CD4-positive, alpha-beta T cell (primary cell): Measurements from ENCODE around the gene XPR1. TPM values are rescaled to one million over a fixed set of nuclear protein-coding genes. Genes with fewer than 3 reads are reported as not detected.

ENCODE experiments used
- ATAC-seq: fragments of 200-7000 bp; cut with Tn5 transposase; one replicate; pipeline ENCODE4 v1.10.0; 2022; ENCODE audit warnings: mild to moderate bottlenecking; ENCODE audit not compliant: poor library complexity
- CTCF ChIA-PET: fragments of 350-600 bp; sonication (Branson Sonifier 250); formaldehyde crosslinking; loops from one replicate; lab custom pipeline; 2021; ENCODE audit warnings: antibody characterized with exemption, inconsistent platforms; lab: Charles Lee
- POLR2A ChIA-PET: fragments of 350-600 bp; sonication (Branson Sonifier 250); formaldehyde crosslinking; loops from one replicate; lab custom pipeline; 2021; ENCODE audit warnings: antibody characterized with exemption, inconsistent platforms; lab: Charles Lee
- DNase-seq, 14 experiments: peaks; one replicate each; pipeline ENCODE4 v3.0.0-alpha.2; 2013 to 2020; ENCODE audit warnings: mixed read lengths in 2 of 14
- H3K27ac ChIP-seq, 2 donors: one replicate each; pipeline versions ENCODE4 v1.5.1 to v1.7.0; 2013; ENCODE audit warnings: low read length in 2 of 2, low read depth in 1 of 2, mild to moderate bottlenecking in 1 of 2
- H3K27me3 ChIP-seq, 2 experiments: 1 replicate in 1 of 2; 2 replicates in 1 of 2; pipeline versions ENCODE4 v1.6.1 to v1.7.0; 2013; ENCODE audit warnings: low read length in 2 of 2, control low read depth in 1 of 2, mild to moderate bottlenecking in 1 of 2, moderate library complexity in 1 of 2; ENCODE audit not compliant: insufficient read depth in 2 of 2, control insufficient read depth in 1 of 2
- H3K36me3 ChIP-seq: one replicate; pipeline ENCODE4 v1.6.1; 2013; ENCODE audit warnings: low read length, control low read depth; ENCODE audit not compliant: insufficient read depth
- H3K4me1 ChIP-seq: one replicate; pipeline ENCODE4 v1.6.1; 2013; ENCODE audit warnings: low read length, control low read depth; ENCODE audit not compliant: insufficient read depth
- H3K4me3 ChIP-seq: one replicate; pipeline ENCODE4 v1.5.1; 2013; ENCODE audit warnings: mild to moderate bottlenecking, low read length, moderate library complexity
- H3K9me3 ChIP-seq, 2 experiments: 1 replicate in 1 of 2; 2 replicates in 1 of 2; pipeline versions ENCODE4 v1.6.1 to v1.7.0; 2013; ENCODE audit warnings: low read length in 2 of 2, mild to moderate bottlenecking in 2 of 2, control low read depth in 1 of 2, moderate library complexity in 1 of 2; ENCODE audit not compliant: control insufficient read depth in 1 of 2, insufficient read depth in 1 of 2
- H3K27ac Mint-ChIP-seq: one replicate; pipeline ENCODE4 v1.8.0; 2020; ENCODE audit warnings: mixed read lengths
- H3K27me3 Mint-ChIP-seq: one replicate; pipeline ENCODE4 v1.8.0; 2021; ENCODE audit warnings: mixed read lengths
- H3K36me3 Mint-ChIP-seq: one replicate; pipeline ENCODE4 v1.8.0; 2021; ENCODE audit warnings: low read depth, mixed read lengths
- H3K4me1 Mint-ChIP-seq: one replicate; pipeline ENCODE4 v1.8.0; 2021; ENCODE audit warnings: low read depth, mixed read lengths
- H3K4me3 Mint-ChIP-seq: one replicate; pipeline ENCODE4 v1.8.0; 2020; ENCODE audit warnings: mild to moderate bottlenecking, mixed read lengths
- H3K9me3 Mint-ChIP-seq: one replicate; pipeline ENCODE4 v1.8.0; 2020; ENCODE audit warnings: mixed read lengths
- CTCF ChIP-seq: fragments of 200-600 bp; IDR thresholded peaks from one replicate; pipeline ENCODE4 v1.8.0; 2022; ENCODE audit warnings: antibody characterized with exemption, mild to moderate bottlenecking
- intact Hi-C, 2 experiments: fragments of 100-400 bp; cut with DNase I in 1 of 2; cut with micrococcal nuclease in 1 of 2; formaldehyde crosslinking; loops; one replicate each; pipeline versions ENCODE4 v1.15.1 to v1.9.0; 2023 to 2025; cut with DNase I, micrococcal nuclease
- total RNA-seq, 174 experiments: library from RNA in 2 of 174; stranded (reverse) in 2 of 174; gene quantifications; one replicate each; pipeline ENCODE4 v1.2.3 and lab custom pipeline; 2021 to 2026

The XPR1 gene
- total RNA-seq, 2 experiments from 2014 or later, result 13.7 TPM

- H3K27me3 Mint-ChIP-seq, result peaks cover 5% of the 10 kb centered on the region
- ChIA-PET POLR2A (no interaction called here), CTCF (no interaction called here)
- H3K9me3 Mint-ChIP-seq, result peaks cover 2% of the 10 kb centered on the region
- H3K4me3 ChIP-seq, result no peak overlapping the region
- DNase-seq (no peak), ATAC-seq (no peak)
- H3K4me1 Mint-ChIP-seq, result no peaks in the 10 kb centered on the region
- TF ChIP-seq CTCF, result no peak
- no peaks in the 10 kb centered on the region for H3K4me1 ChIP-seq
- no peaks in the 10 kb centered on the region for H3K27me3 ChIP-seq
- no peak overlapping the region for H3K27ac Mint-ChIP-seq
- H3K27ac ChIP-seq, result no peak overlapping the region
- peaks cover 0 to 5% of the 10 kb centered on the region in 2 experiments for H3K9me3 ChIP-seq
- no peaks in the 10 kb centered on the region for H3K36me3 Mint-ChIP-seq
- H3K4me3 Mint-ChIP-seq, result no peak overlapping the region
- intact Hi-C loops, result no loop called here
- no peaks in the 10 kb centered on the region for H3K36me3 ChIP-seq
These were observed 269.5 kb downstream of the XPR1 start for GRCh38 chr1:180901076-180901990.

GRCh38 chr1:180902541-180902940, 270.7 kb downstream of the XPR1 start:
- H3K36me3 Mint-ChIP-seq, result no peaks in the 10 kb centered on the region
- H3K9me3 Mint-ChIP-seq, result no peaks in the 10 kb centered on the region
- H3K36me3 ChIP-seq, result no peaks in the 10 kb centered on the region
- TF ChIP-seq CTCF, result no peak
- no peak overlapping the region for H3K27ac ChIP-seq
- H3K27ac Mint-ChIP-seq, result no peak overlapping the region
- no peak overlapping the region for H3K4me3 ChIP-seq
- no peak for DNase-seq
- H3K4me1 Mint-ChIP-seq, result no peaks in the 10 kb centered on the region
- H3K4me1 ChIP-seq, result no peaks in the 10 kb centered on the region
- peaks cover 0 to 7% of the 10 kb centered on the region in 2 experiments for H3K9me3 ChIP-seq
- intact Hi-C loops, result no loop called here
- POLR2A ChIA-PET, result no interaction called here
- H3K27me3 ChIP-seq, result no peaks in the 10 kb centered on the region
- CTCF ChIA-PET, result no interaction called here
- no peak overlapping the region for H3K4me3 Mint-ChIP-seq
- ATAC-seq, result no peak
- H3K27me3 Mint-ChIP-seq, result peaks cover 13% of the 10 kb centered on the region

GRCh38 chr1:180905927-180906326, 274.1 kb downstream of the XPR1 start:
- TF ChIP-seq CTCF, result no peak
- DNase-seq (no peak), ATAC-seq (no peak)
- H3K4me1 ChIP-seq, result no peaks in the 10 kb centered on the region
- peaks cover 37% of the 10 kb centered on the region for H3K27me3 Mint-ChIP-seq
- H3K36me3 Mint-ChIP-seq, result no peaks in the 10 kb centered on the region
- POLR2A ChIA-PET, result no interaction called here
- no peak overlapping the region for H3K27ac Mint-ChIP-seq
- intact Hi-C loops, result no loop called here
- no peaks in the 10 kb centered on the region for H3K36me3 ChIP-seq
- CTCF ChIA-PET, result no interaction called here
- no peaks in the 10 kb centered on the region for H3K9me3 Mint-ChIP-seq
- H3K4me3 ChIP-seq, result no peak overlapping the region
- H3K9me3 ChIP-seq, result peaks cover 0 to 6% of the 10 kb centered on the region in 2 experiments
- no peak overlapping the region for H3K4me3 Mint-ChIP-seq
- H3K27me3 ChIP-seq, result peaks cover 0 to 4% of the 10 kb centered on the region in 2 experiments
- no peak overlapping the region for H3K27ac ChIP-seq
- H3K4me1 Mint-ChIP-seq, result no peaks in the 10 kb centered on the region
